ENCODE data around the gene UIMC1. TPM values are rescaled to one million over a fixed set of nuclear protein-coding genes. Genes with fewer than 3 reads are reported as not detected.

UIMC1 gene
- total RNA-seq, 1 experiment from 2014 or later, result 53.0 TPM

GRCh38 chr5:176859916-176860315 lies 146.7 kb downstream of the UIMC1 start:
- Histone ChIP-seq H4K8ac (replicated peaks; ENCODE audit: insufficient read length, low read depth, low read length) (no peak overlapping the region), H2AFZ (ENCODE audit: low read length) (no peak overlapping the region), H2BK5ac (ENCODE audit: insufficient read length, low read length) (no peak overlapping the region), H3K4me1 (ENCODE audit: insufficient read depth, low read length) (peaks cover 4% of the 10 kb centered on the region; the same call in 1 of the 2 replicates), H3K27ac (ENCODE audit: insufficient read length, low read depth, low read length) (no peak overlapping the region), H3K9ac (ENCODE audit: extremely low read depth, insufficient read length, low read length) (no peak overlapping the region), H3T11ph (ENCODE audit: low read length) (no peak overlapping the region), H3K23me2 (ENCODE audit: insufficient read length, low read depth, low read length, poor library complexity, severe bottlenecking) (no peaks in the 10 kb centered on the region), H3K18ac (ENCODE audit: insufficient read length, low read depth, low read length) (no peak overlapping the region), H3K79me2 (ENCODE audit: insufficient read depth, low read length) (no peaks in the 10 kb centered on the region), H3K4me2 (ENCODE audit: insufficient read depth, insufficient read length, low read length) (no peak overlapping the region), H3K56ac (ENCODE audit: insufficient read length, low read depth, low read length) (no peak overlapping the region), H2BK20ac (ENCODE audit: low read depth, low read length, poor library complexity, severe bottlenecking) (no peak overlapping the region), H4K20me1 (ENCODE audit: control insufficient read depth, insufficient read depth, insufficient read length) (no peaks in the 10 kb centered on the region), H3K23ac (ENCODE audit: insufficient read length, low read depth, low read length) (no peak overlapping the region), H2AK5ac (ENCODE audit: insufficient read length, low read length) (no peak overlapping the region), H4K91ac (ENCODE audit: insufficient read length, low read depth, low read length) (no peak overlapping the region), H2BK12ac (ENCODE audit: insufficient read length, low read depth, low read length) (no peak overlapping the region), H3K27me3 (ENCODE audit: insufficient read depth, low read length) (no peaks in the 10 kb centered on the region), H3K9me3 (ENCODE audit: control insufficient read depth, low read depth, low read length) (no peaks in the 10 kb centered on the region), H4K5ac (ENCODE audit: insufficient read length, low read depth, low read length) (no peak overlapping the region), H2BK15ac (ENCODE audit: low read depth, low read length) (no peak overlapping the region), H3K79me1 (ENCODE audit: insufficient read depth, low read depth, low read length, poor library complexity, severe bottlenecking) (no peaks in the 10 kb centered on the region), H2BK120ac (ENCODE audit: low read depth, low read length, poor library complexity, severe bottlenecking) (no peak overlapping the region), H3K4ac (ENCODE audit: low read depth, low read length) (no peak overlapping the region), H3K14ac (ENCODE audit: insufficient read depth, low read length) (no peak overlapping the region; the same call in 1 of the 2 replicates)
- peaks cover 9 to 27% of the 10 kb centered on the region in 2 experiments for H3K4me1 Mint-ChIP-seq
- DNase-seq, result no peak
- no peaks in the 10 kb centered on the region for H3K36me3 Mint-ChIP-seq (ENCODE audit: insufficient read depth in 1 of 3, low read depth in 3 of 3)
- H3K9me3 Mint-ChIP-seq, result no peaks in the 10 kb centered on the region
- TF ChIP-seq CTCF (conservative IDR thresholded peaks at IDR 0.05), result no peak
- no peak overlapping the region for H3K4me3 Mint-ChIP-seq
- H3K27me3 Mint-ChIP-seq (ENCODE audit: low read depth), result peaks cover 2% of the 10 kb centered on the region; the same call in 1 of the 2 replicates
- no CpG with 5 or more reads among the region's 10 CpGs for WGBS (ENCODE audit: extremely low coverage, insufficient read length, low lambda C conversion rate)
- no peak overlapping the region for H3K27ac Mint-ChIP-seq

Data from H9 (cell line).